Measurements from ENCODE around the gene PDZK1IP1. TPM values are rescaled to one million over a fixed set of nuclear protein-coding genes. Genes with fewer than 3 reads are reported as not detected.

Gene PDZK1IP1
- total and polyA plus RNA-seq, 2 of the 13 experiments (the other 11 are each of a cell fraction or from before 2014, with no cell fraction given) = 0.24 to 1.6 TPM

DNA sequence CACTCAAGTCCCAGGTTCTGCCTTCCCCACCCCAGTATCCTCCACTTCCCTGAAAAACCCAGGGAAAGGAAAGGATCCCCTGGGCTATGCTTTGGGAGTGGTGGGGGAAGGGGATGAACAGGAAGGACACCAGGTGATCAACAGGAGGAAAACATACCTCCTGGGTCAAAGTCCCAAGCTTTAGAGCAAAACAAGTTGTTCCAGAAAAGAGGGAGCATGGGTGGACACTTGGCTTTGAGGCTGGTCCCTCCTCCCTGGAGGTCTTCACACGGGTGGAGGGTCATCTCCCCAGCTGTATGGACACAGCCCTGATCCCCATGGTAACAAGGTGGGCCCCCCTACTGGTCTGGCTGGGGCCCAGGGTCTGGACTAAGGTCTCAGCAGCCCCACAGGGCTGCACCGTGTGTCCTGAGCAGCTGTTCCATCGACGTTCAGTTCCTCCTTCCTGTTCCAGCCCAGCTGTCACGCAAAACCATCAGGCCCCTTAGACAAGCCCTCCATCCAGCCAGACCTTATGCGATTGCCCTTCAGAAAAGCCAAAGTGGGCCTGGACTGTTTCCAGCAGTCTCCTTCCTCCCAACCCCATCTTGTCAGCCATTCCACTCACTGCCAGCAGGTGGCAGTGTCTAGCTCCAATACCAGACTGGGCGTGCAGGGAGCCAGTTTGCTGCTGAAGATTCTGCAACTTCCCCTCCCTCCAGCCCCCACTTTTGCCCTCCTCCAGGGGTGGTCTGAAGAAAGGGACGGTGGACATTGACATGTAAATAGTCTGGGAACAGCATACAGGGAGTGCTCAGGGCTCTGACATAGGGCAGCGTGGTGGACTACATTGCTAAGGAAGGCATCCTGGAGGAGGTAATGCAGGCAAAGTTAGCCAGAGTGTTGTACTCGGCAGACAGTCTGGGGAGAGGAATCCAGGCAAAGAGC, 2.9 kb upstream of the PDZK1IP1 start (continued):
- TF ChIP-seq FOXP4 (CRISPR knock-in tag; IDR thresholded peaks at IDR 0.05) (peak; percentile 81), ISL2 (CRISPR knock-in tag; IDR thresholded peaks at IDR 0.05) (peak; percentile 41; the same call in 1 of the 2 replicates), HCFC1 (IDR thresholded peaks at IDR 0.05; ENCODE audit: low read depth, low read length) (no peak), NKX3-1 (CRISPR knock-in tag; IDR thresholded peaks at IDR 0.05) (0 out of 2 replicates have a peak, but pooled peaks have one; percentile 28), ZNF3 (CRISPR knock-in tag; IDR thresholded peaks at IDR 0.05) (no peak), ZNF589 (CRISPR knock-in tag; conservative IDR thresholded peaks at IDR 0.05) (no peak), NPAS2 (CRISPR knock-in tag; IDR thresholded peaks at IDR 0.05; ENCODE audit: borderline replicate concordance) (no peak), PRMT3 (CRISPR knock-in tag; IDR thresholded peaks at IDR 0.05; ENCODE audit: borderline replicate concordance, low read depth) (no peak), FOSL1 (CRISPR knock-in tag; IDR thresholded peaks at IDR 0.05; ENCODE audit: borderline replicate concordance) (no peak), TAF15 (IDR thresholded peaks at IDR 0.05; ENCODE audit: low read depth, low read length, poor library complexity, severe bottlenecking) (no peak), ZNF616 (CRISPR knock-in tag; IDR thresholded peaks at IDR 0.05; ENCODE audit: low read depth) (no peak), DDIT3 (CRISPR knock-in tag; IDR thresholded peaks at IDR 0.05) (no peak), RFX1 (IDR thresholded peaks at IDR 0.05) (peak; percentile 28; the same call in 1 of the 2 replicates), GTF3A (CRISPR knock-in tag; conservative IDR thresholded peaks at IDR 0.05) (no peak), ZBTB10 (CRISPR knock-in tag; IDR thresholded peaks at IDR 0.05; ENCODE audit: borderline replicate concordance) (no peak), DRAP1 (CRISPR knock-in tag; IDR thresholded peaks at IDR 0.05) (peak; percentile 48; the same call in 1 of the 2 replicates)
- TF ChIP-seq, protein P1, sequence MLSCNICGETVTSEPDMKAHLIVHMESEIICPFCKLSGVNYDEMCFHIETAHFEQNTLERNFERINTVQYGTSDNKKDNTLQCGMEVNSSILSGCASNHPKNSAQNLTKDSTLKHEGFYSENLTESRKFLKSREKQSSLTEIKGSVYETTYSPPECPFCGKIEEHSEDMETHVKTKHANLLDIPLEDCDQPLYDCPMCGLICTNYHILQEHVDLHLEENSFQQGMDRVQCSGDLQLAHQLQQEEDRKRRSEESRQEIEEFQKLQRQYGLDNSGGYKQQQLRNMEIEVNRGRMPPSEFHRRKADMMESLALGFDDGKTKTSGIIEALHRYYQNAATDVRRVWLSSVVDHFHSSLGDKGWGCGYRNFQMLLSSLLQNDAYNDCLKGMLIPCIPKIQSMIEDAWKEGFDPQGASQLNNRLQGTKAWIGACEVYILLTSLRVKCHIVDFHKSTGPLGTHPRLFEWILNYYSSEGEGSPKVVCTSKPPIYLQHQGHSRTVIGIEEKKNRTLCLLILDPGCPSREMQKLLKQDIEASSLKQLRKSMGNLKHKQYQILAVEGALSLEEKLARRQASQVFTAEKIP (CRISPR knock-in tag; IDR thresholded peaks at IDR 0.05; ENCODE audit: borderline replicate concordance) = no peak
- TF ChIP-seq, protein P2, sequence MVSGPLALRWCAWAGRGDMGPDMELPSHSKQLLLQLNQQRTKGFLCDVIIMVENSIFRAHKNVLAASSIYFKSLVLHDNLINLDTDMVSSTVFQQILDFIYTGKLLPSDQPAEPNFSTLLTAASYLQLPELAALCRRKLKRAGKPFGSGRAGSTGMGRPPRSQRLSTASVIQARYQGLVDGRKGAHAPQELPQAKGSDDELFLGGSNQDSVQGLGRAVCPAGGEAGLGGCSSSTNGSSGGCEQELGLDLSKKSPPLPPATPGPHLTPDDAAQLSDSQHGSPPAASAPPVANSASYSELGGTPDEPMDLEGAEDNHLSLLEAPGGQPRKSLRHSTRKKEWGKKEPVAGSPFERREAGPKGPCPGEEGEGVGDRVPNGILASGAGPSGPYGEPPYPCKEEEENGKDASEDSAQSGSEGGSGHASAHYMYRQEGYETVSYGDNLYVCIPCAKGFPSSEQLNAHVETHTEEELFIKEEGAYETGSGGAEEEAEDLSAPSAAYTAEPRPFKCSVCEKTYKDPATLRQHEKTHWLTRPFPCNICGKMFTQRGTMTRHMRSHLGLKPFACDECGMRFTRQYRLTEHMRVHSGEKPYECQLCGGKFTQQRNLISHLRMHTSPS (CRISPR knock-in tag; IDR thresholded peaks at IDR 0.05; ENCODE audit: low read depth) = no peak

Data from HepG2 (cell line).